Astrocyte (in vitro differentiated cells and primary cell): ENCODE measurements around the gene PLA2G4D. TPM values are rescaled to one million over a fixed set of nuclear protein-coding genes. Genes with fewer than 3 reads are reported as not detected.

Experiments
- DNase-seq: peaks from one replicate; pipeline ENCODE4 v3.0.0-alpha.2; 2010; ENCODE audit warnings: low read depth
- FAIRE-seq: peaks from 2 replicates; lab custom pipeline; 2011; peaks lifted over from hg19 to GRCh38; lab: Jason Lieb, UNC
- H2AFZ ChIP-seq: 2 replicates; pipeline ENCODE4 v1.6.0; 2012; ENCODE audit warnings: low read depth, low read length, inconsistent platforms
- H3K27ac ChIP-seq: 2 replicates; pipeline ENCODE4 v1.5.1; 2011; ENCODE audit warnings: low read depth, low read length, inconsistent platforms
- H3K27me3 ChIP-seq: 2 replicates; pipeline ENCODE4 v1.6.0; 2011; ENCODE audit warnings: low read length, inconsistent platforms; ENCODE audit not compliant: insufficient read depth
- H3K36me3 ChIP-seq: 2 replicates; pipeline ENCODE4 v1.5.1; 2011; ENCODE audit warnings: low read length, inconsistent platforms; ENCODE audit not compliant: insufficient read depth
- H3K4me1 ChIP-seq: 2 replicates; pipeline ENCODE4 v1.5.1; 2011; ENCODE audit warnings: low read length, inconsistent platforms; ENCODE audit not compliant: insufficient read depth
- H3K4me2 ChIP-seq: 2 replicates; pipeline ENCODE4 v1.6.0; 2012; ENCODE audit warnings: low read length, inconsistent platforms
- H3K4me3 ChIP-seq: 2 replicates; pipeline ENCODE4 v1.5.1; 2011; ENCODE audit warnings: low read depth, mild to moderate bottlenecking, low read length, inconsistent platforms; ENCODE audit not compliant: insufficient read depth
- H3K79me2 ChIP-seq: 2 replicates; pipeline ENCODE4 v1.6.0; 2012; ENCODE audit warnings: mild to moderate bottlenecking, low read length, inconsistent platforms; ENCODE audit not compliant: insufficient read depth
- H3K9ac ChIP-seq: 2 replicates; pipeline ENCODE4 v1.6.0; 2012; ENCODE audit warnings: mild to moderate bottlenecking, low read length, inconsistent platforms
- H3K9me3 ChIP-seq: 2 replicates; pipeline ENCODE4 v1.5.1; 2012; ENCODE audit warnings: low read depth, mild to moderate bottlenecking, low read length, inconsistent platforms; ENCODE audit not compliant: insufficient read depth
- H4K20me1 ChIP-seq: 2 replicates; pipeline ENCODE4 v1.6.0; 2012; ENCODE audit warnings: low read length, inconsistent platforms; ENCODE audit not compliant: insufficient read depth
- H3K27ac Mint-ChIP-seq: one replicate; pipeline ENCODE4 v1.8.0; 2021; ENCODE audit warnings: mild to moderate bottlenecking, mixed read lengths; ENCODE audit not compliant: unreplicated experiment
- H3K27me3 Mint-ChIP-seq: one replicate; pipeline ENCODE4 v1.8.0; 2021; ENCODE audit warnings: low read depth, mixed read lengths; ENCODE audit not compliant: unreplicated experiment
- H3K36me3 Mint-ChIP-seq: one replicate; pipeline ENCODE4 v1.8.0; 2021; ENCODE audit warnings: low read depth, mixed read lengths; ENCODE audit not compliant: unreplicated experiment
- H3K4me1 Mint-ChIP-seq: one replicate; pipeline ENCODE4 v1.8.0; 2021; ENCODE audit warnings: low read depth, mixed read lengths; ENCODE audit not compliant: unreplicated experiment
- H3K4me3 Mint-ChIP-seq: one replicate; pipeline ENCODE4 v1.8.0; 2021; ENCODE audit warnings: mild to moderate bottlenecking, moderate library complexity, mixed read lengths; ENCODE audit not compliant: unreplicated experiment
- H3K9me3 Mint-ChIP-seq: one replicate; pipeline ENCODE4 v1.8.0; 2021; ENCODE audit warnings: mild to moderate bottlenecking, mixed read lengths; ENCODE audit not compliant: unreplicated experiment
- EZH2 ChIP-seq: IDR thresholded peaks from 2 replicates; pipeline ENCODE4 v1.6.1; 2012; ENCODE audit warnings: mild to moderate bottlenecking, low read length, inconsistent platforms; ENCODE audit not compliant: insufficient read depth
- total RNA-seq: library from RNA; stranded (reverse); gene quantifications from 2 replicates; pipeline ENCODE4 v1.2.1, GENCODE V29; 2021
- TF ChIP-seq, protein P1 (sequence below): IDR thresholded peaks from 2 replicates; pipeline ENCODE4 v1.5.1; 2011; ENCODE audit warnings: low read depth, mild to moderate bottlenecking, inconsistent platforms, low read length, moderate library complexity; ENCODE audit not compliant: insufficient read depth

Gene PLA2G4D
- total RNA-seq, 1 donor from 2014 or later = not detected

DNA sequence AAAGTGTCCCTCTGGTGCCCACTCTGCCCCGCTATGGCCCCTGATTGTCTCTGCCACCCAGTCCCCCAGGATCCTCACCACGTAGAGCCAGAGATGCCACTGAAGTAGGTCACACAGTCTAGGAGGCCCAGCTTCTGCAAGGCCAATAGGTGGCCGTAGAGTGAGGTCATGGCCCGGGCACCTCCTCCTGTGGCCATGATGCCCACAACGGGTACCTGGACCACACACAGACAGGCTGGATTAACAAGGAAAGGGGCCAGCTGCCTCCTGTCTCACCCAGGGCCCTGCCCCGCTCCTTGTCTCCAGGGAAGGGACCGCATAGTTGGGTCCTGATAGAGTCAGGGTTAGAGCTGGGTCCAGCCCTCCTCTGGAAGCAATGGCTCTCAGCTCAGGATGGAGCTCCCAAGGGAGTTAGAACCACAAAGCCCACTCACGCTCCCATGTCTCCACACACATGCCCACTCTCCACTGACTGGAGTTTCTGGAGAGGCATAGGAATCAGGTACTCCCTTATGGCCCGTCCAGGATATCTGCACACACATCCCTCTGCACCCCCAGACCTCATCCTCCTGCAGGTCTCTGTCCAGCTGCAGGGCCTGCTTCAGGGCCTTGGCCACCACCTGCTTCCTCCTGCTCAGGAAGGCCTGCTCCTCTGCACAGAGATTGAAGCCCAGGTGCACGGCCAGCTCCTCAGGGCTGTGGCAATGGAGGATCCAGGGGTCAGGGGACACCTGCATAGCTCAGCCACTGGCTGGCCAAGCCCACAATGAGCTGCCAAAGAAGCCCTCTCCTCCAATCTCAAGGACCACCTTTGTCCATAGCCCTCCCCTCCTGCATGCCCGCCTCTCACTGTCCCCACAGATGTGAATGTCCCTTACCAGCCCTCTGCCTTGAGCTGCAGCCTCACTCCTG, 13.2 kb downstream of the PLA2G4D start:
- H2AFZ ChIP-seq = no peak overlapping the region
- no peak overlapping the region for H3K27ac Mint-ChIP-seq
- no peak for FAIRE-seq
- H3K36me3 ChIP-seq = no peaks in the 10 kb centered on the region
- H3K4me1 ChIP-seq = no peaks in the 10 kb centered on the region
- H3K27ac ChIP-seq = no peak overlapping the region
- H3K9me3 ChIP-seq = no peaks in the 10 kb centered on the region
- no peak overlapping the region for H3K4me2 ChIP-seq
- H4K20me1 ChIP-seq = no peaks in the 10 kb centered on the region
- H3K9me3 Mint-ChIP-seq = peaks cover 3% of the 10 kb centered on the region
- H3K4me3 Mint-ChIP-seq = no peak overlapping the region
- H3K4me1 Mint-ChIP-seq = peaks cover 7% of the 10 kb centered on the region
- H3K27me3 ChIP-seq = peaks cover 28% of the 10 kb centered on the region
- no peak for DNase-seq
- peaks cover 1% of the 10 kb centered on the region for H3K36me3 Mint-ChIP-seq
- no peaks in the 10 kb centered on the region for H3K79me2 ChIP-seq
- no peak overlapping the region for H3K4me3 ChIP-seq
- no peak overlapping the region for H3K9ac ChIP-seq
- H3K27me3 Mint-ChIP-seq = peaks cover 25% of the 10 kb centered on the region
- TF ChIP-seq, protein P1, sequence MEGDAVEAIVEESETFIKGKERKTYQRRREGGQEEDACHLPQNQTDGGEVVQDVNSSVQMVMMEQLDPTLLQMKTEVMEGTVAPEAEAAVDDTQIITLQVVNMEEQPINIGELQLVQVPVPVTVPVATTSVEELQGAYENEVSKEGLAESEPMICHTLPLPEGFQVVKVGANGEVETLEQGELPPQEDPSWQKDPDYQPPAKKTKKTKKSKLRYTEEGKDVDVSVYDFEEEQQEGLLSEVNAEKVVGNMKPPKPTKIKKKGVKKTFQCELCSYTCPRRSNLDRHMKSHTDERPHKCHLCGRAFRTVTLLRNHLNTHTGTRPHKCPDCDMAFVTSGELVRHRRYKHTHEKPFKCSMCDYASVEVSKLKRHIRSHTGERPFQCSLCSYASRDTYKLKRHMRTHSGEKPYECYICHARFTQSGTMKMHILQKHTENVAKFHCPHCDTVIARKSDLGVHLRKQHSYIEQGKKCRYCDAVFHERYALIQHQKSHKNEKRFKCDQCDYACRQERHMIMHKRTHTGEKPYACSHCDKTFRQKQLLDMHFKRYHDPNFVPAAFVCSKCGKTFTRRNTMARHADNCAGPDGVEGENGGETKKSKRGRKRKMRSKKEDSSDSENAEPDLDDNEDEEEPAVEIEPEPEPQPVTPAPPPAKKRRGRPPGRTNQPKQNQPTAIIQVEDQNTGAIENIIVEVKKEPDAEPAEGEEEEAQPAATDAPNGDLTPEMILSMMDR = no peak
- TF ChIP-seq EZH2 = no peak

DNA sequence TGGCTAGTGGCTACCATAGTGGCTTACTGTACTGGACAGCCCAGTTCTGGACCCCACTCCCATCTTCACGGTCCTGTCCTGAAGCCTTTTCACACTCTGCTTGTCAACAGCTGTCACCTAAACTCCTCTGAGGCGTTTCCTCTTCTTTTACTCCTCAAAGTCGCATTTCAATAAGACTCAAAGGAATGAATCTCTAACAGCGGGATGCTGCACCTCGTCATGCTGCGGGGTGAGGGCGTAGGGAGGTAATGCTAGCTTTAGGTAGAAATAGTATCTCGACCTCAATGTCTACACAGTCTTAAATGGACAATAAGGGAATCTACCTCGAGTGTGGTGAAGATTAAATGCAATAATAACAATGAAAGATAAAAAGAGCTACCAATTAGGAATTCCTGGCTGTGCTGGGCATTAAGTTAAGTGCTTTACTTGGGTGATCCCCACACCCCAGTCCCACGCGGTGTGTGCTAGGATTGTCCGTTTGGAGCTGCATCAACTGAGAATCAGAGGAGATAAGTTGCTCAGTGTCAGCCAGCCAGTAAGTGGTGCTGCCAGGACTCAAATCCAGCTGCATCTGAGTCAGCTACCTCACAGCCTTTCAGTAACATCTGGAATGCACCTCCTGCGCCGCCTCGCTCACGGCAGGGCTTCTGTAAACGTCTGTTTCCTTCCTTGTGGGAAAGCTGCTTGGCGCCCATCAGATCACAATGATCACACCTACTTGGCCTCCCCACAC, 14.0 kb downstream of the PLA2G4D start:
- no peak for DNase-seq

More for the DNA sequence above, 14.0 kb downstream of the PLA2G4D start:
- Mint-ChIP-seq H3K9me3 (peaks cover 3% of the 10 kb centered on the region), H3K36me3 (peaks cover 1% of the 10 kb centered on the region), H3K4me3 (no peak overlapping the region), H3K27ac (no peak overlapping the region), H3K27me3 (peaks cover 25% of the 10 kb centered on the region), H3K4me1 (peaks cover 7% of the 10 kb centered on the region)
- Histone ChIP-seq H2AFZ (no peak overlapping the region), H3K36me3 (no peaks in the 10 kb centered on the region), H3K9ac (no peak overlapping the region), H3K4me3 (no peak overlapping the region), H3K27me3 (peaks cover 28% of the 10 kb centered on the region), H4K20me1 (no peaks in the 10 kb centered on the region), H3K4me2 (no peak overlapping the region), H3K4me1 (no peaks in the 10 kb centered on the region), H3K27ac (no peak overlapping the region), H3K9me3 (no peaks in the 10 kb centered on the region), H3K79me2 (no peaks in the 10 kb centered on the region)
- FAIRE-seq = no peak
- TF ChIP-seq, protein P1 = no peak
- TF ChIP-seq EZH2 = no peak
